Kidney epithelial cell (primary cell): ENCODE measurements around the gene IMMP2L. TPM values are rescaled to one million over a fixed set of nuclear protein-coding genes. Genes with fewer than 3 reads are reported as not detected.

ENCODE experiments used
- DNase-seq: peaks from one replicate; pipeline ENCODE4 v3.0.0-alpha.2; 2010; ENCODE audit warnings: low read depth
- H3K27me3 ChIP-seq: 2 replicates; pipeline ENCODE4 v1.6.0; 2011; ENCODE audit warnings: low read length; ENCODE audit not compliant: control insufficient read depth, insufficient read depth
- H3K36me3 ChIP-seq: 2 replicates; pipeline ENCODE4 v1.5.1; 2011; ENCODE audit warnings: low read length; ENCODE audit not compliant: control insufficient read depth, insufficient read depth
- H3K4me3 ChIP-seq: 2 replicates; pipeline ENCODE4 v1.5.1; 2011; ENCODE audit warnings: low read depth, mild to moderate bottlenecking, control low read depth, low read length
- total RNA-seq: library from RNA; depleted of rRNA; stranded (reverse); fragments of >200 nt; gene quantifications from 2 replicates; pipeline ENCODE4 v1.2.3, GENCODE V29; 2015
- TF ChIP-seq, protein P1 (sequence below): IDR thresholded peaks from 2 replicates; pipeline ENCODE4 v1.5.1; 2011; ENCODE audit warnings: mild to moderate bottlenecking, moderate library complexity, low read length, control low read depth, inconsistent platforms; ENCODE audit not compliant: insufficient read depth, poor library complexity, severe bottlenecking

IMMP2L gene
- total RNA-seq, 1 donor from 2014 or later, result 30.8 TPM

DNA sequence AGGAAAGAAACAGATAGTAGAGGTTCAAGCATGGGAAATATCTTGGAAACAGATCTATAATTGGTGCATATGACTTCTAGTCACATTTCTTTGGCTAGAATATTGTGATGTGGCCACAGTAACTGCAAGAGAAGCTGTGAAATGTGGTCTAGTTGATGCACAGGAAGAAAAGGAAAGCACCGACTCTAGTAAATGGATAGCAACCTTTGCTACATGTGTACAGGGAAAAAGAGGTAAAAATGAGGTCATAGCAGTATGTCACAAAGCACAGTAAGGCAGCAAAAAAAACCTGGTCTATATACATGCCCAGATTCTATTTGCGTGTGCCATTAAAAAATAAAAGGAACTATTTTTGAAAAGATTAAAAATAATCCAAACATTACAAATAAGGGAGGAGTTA lies 573.9 kb downstream of the IMMP2L start:
- Histone ChIP-seq H3K4me3 (no peak overlapping the region), H3K36me3 (no peaks in the 10 kb centered on the region), H3K27me3 (no peaks in the 10 kb centered on the region)
- no peak for DNase-seq
- TF ChIP-seq, protein P1, sequence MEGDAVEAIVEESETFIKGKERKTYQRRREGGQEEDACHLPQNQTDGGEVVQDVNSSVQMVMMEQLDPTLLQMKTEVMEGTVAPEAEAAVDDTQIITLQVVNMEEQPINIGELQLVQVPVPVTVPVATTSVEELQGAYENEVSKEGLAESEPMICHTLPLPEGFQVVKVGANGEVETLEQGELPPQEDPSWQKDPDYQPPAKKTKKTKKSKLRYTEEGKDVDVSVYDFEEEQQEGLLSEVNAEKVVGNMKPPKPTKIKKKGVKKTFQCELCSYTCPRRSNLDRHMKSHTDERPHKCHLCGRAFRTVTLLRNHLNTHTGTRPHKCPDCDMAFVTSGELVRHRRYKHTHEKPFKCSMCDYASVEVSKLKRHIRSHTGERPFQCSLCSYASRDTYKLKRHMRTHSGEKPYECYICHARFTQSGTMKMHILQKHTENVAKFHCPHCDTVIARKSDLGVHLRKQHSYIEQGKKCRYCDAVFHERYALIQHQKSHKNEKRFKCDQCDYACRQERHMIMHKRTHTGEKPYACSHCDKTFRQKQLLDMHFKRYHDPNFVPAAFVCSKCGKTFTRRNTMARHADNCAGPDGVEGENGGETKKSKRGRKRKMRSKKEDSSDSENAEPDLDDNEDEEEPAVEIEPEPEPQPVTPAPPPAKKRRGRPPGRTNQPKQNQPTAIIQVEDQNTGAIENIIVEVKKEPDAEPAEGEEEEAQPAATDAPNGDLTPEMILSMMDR, result no peak

DNA sequence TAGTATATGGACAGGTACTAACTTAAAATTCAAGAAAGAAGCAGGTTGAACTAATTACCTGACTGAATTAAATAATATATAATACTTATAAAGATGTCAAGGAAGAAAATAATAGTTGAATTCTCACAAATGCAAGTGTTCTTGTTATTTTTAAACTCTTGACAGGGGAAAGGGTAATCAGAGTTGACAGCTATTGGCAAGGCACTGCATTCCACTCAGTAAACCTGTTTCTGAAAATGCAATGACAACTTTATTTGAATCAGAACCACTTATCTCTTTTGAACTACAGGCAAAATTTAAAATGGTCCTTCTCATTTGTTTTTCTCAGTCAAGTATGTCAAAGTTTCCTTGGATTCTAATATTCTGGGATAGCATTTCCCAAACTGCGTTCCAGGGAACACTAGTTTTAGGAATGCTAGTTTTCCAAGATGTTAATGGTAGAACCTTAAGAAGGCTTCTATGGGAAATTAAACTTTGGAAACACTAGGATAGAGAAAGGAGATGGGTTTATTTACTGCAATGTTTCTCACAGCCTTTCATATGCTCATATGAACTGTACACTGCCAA lies 575.1 kb downstream of the IMMP2L start:
- Histone ChIP-seq H3K36me3 (no peaks in the 10 kb centered on the region), H3K27me3 (no peaks in the 10 kb centered on the region), H3K4me3 (no peak overlapping the region)
- TF ChIP-seq, protein P1, result no peak
- DNase-seq, result no peak

DNA sequence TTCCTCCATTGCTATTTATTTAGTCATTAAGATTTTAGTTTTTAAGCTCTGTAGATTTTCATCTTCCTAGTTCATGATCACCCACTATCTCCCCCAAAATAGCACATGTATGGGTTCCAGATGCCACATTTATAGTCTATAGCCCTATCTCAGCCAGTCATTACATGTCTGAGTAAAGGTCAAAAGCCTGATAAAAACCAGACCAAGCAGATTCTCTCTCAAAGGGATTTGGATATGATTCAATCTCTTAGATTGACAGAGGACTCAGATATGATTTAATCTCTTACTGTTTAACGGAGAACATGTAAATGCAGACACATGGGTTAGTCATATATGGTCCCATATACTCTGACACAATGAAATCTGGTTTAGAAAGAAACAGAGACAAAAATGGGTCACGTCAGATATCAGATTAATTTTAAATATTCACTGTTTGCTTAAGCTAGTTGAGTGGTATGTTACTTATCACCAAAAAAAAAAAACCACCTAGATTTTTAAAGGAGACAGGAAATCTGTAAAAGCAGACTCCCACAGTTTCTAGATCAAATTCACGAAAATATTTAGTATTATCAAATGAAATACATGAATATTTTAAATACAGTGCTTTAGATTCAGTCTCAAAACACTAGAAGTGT lies 578.4 kb downstream of the IMMP2L start:
- TF ChIP-seq, protein P1, result no peak
- Histone ChIP-seq H3K36me3 (no peaks in the 10 kb centered on the region), H3K4me3 (no peak overlapping the region), H3K27me3 (no peaks in the 10 kb centered on the region)
- no peak for DNase-seq

DNA sequence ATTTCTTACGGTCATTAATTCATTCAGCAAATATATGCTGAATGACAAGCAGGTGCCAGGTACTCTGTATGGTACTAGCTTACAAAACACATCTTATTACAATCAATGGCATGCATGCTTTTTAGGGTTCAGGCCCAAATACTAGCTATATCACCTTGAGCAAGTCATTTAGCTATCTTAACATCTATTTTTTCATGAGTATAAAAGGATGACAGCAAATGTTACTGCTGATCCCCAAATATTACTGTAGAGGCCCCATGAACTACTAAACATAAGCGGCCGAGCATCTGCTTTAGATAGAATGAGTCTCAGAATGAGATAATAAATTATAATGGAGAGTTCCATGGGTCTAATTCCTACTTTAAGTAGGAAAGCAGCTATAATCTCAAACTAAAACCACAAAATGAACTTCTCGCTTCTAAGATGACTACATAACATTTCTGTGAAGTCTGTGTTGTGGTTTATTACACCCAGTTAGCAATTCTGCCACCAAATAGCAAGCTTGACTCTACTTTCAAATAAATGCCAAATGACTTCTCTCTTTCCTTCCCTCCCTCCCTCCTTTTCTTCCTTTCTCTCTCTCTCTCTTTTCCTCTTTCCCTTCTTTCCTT lies 585.1 kb downstream of the IMMP2L start:
- TF ChIP-seq, protein P1, result no peak
- Histone ChIP-seq H3K36me3 (no peaks in the 10 kb centered on the region), H3K4me3 (no peak overlapping the region), H3K27me3 (no peaks in the 10 kb centered on the region)
- no peak for DNase-seq

DNA sequence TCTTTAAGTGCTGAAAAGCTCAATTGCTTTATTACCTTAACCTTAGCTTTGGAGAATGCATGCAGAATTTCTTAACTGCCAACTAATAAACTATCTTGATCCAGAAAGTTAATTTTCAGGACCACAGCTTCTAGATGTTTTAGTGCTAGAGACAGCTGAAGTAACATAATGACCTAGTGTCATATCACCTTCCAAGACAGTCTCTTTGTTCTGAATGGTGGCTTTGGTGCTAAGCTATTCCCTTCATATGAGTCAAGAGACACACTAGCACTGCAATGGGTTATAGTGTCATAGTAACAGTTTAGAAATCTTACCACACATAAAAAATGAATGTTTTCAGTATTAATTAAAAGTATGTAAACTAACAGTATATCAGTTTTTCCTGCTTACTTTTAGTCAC lies 586.8 kb downstream of the IMMP2L start:
- no peak for DNase-seq
- Histone ChIP-seq H3K36me3 (no peaks in the 10 kb centered on the region), H3K27me3 (no peaks in the 10 kb centered on the region), H3K4me3 (no peak overlapping the region)
- TF ChIP-seq, protein P1, result no peak
